RPMI7951 (cell line): ENCODE results near the gene TBX20. TPM values are rescaled to one million over a fixed set of nuclear protein-coding genes. Genes with fewer than 3 reads are reported as not detected.

Source experiments
- DNase-seq: peaks from one replicate; pipeline ENCODE4 v3.0.0-alpha.2; 2012; ENCODE audit warnings: low read depth
- total RNA-seq: library from RNA; depleted of rRNA; stranded (reverse); fragments of >200 nt; shearing (Covaris generic); gene quantifications from 2 replicates; pipeline ENCODE4 v1.2.3, GENCODE V29; 2014; rRNA removed

TBX20 gene
- total RNA-seq = 0.12 and 0.29 TPM in 2 replicates

- DNase-seq = peak; percentile 31
Measured at GRCh38 chr7:35253710-35254495, at the start of gene TBX20. Gene TBX20 (minus strand): TSS chr7:35254100. CDS start chr7:35253620, 480 bp downstream.

- peak; percentile 20 for DNase-seq
Measured at GRCh38 chr7:35289376-35289775, 35.5 kb upstream of the TBX20 start.

GRCh38 chr7:35286986-35287385 is 33.1 kb upstream of the TBX20 start:
- no peak for DNase-seq

- DNase-seq = peak; percentile 70
Measured at GRCh38 chr7:35286422-35286821, 32.5 kb upstream of the TBX20 start.

- no peak for DNase-seq
Measured at GRCh38 chr7:35285799-35286198, 31.9 kb upstream of the TBX20 start.

GRCh38 chr7:35280902-35281301 is 27.0 kb upstream of the TBX20 start:
- DNase-seq = no peak

- no peak for DNase-seq
Measured at GRCh38 chr7:35277359-35277758, 23.5 kb upstream of the TBX20 start.

- DNase-seq = no peak
Measured at GRCh38 chr7:35272246-35272645, 18.3 kb upstream of the TBX20 start.

- no peak for DNase-seq
Measured at GRCh38 chr7:35268953-35269352, 15.1 kb upstream of the TBX20 start.

GRCh38 chr7:35267411-35267810 is 13.5 kb upstream of the TBX20 start:
- no peak for DNase-seq

GRCh38 chr7:35263396-35263795 is 9.5 kb upstream of the TBX20 start:
- DNase-seq = no peak

- no peak for DNase-seq
Measured at GRCh38 chr7:35261476-35262285, 7.8 kb upstream of the TBX20 start.

GRCh38 chr7:35261041-35261440 is 7.1 kb upstream of the TBX20 start:
- no peak for DNase-seq

GRCh38 chr7:35260246-35260645 is 6.3 kb upstream of the TBX20 start:
- DNase-seq = no peak

- no peak for DNase-seq
Measured at GRCh38 chr7:35259523-35259908, 5.6 kb upstream of the TBX20 start.

- DNase-seq = no peak
Measured at GRCh38 chr7:35258868-35259522, 5.1 kb upstream of the TBX20 start.

- no peak for DNase-seq
Measured at GRCh38 chr7:35258125-35258867, 4.4 kb upstream of the TBX20 start.

- no peak for DNase-seq
Measured at GRCh38 chr7:35257251-35258124, 3.6 kb upstream of the TBX20 start.

GRCh38 chr7:35256256-35257175 is 2.6 kb upstream of the TBX20 start:
- DNase-seq = no peak
